DND-41 (cell line): ENCODE measurements around the gene SERPINH1.

ENCODE experiments used
- ATAC-seq: fragments of 200-7000 bp; cut with Tn5 transposase; 3 replicates; pipeline ENCODE4 v1.9.1; 2021; ENCODE audit warnings: low read depth; ENCODE audit not compliant: insufficient read depth
- DNase-seq: peaks from one replicate; pipeline ENCODE4 v3.0.0-alpha.2; 2020
- H2AFZ ChIP-seq: 2 replicates; pipeline ENCODE4 v1.6.0; 2012; ENCODE audit warnings: low read depth, low read length
- H3K27ac ChIP-seq: 2 replicates; pipeline ENCODE4 v1.5.1; 2012; ENCODE audit warnings: low read length, inconsistent platforms
- H3K27me3 ChIP-seq: fragments of 200-600 bp; sonication (generic); 2 replicates; pipeline ENCODE4 v1.6.0; 2012; ENCODE audit warnings: low read length, mild to moderate bottlenecking, inconsistent platforms; ENCODE audit not compliant: insufficient read depth, poor library complexity
- H3K36me3 ChIP-seq: 2 replicates; pipeline ENCODE4 v1.5.1; 2012; ENCODE audit warnings: low read length, inconsistent platforms; ENCODE audit not compliant: insufficient read depth
- H3K4me1 ChIP-seq: 2 replicates; pipeline ENCODE4 v1.5.1; 2012; ENCODE audit warnings: mild to moderate bottlenecking, low read length; ENCODE audit not compliant: insufficient read depth
- H3K4me2 ChIP-seq: 2 replicates; pipeline ENCODE4 v1.6.0; 2012; ENCODE audit warnings: mild to moderate bottlenecking, moderate library complexity, low read length, inconsistent platforms; ENCODE audit not compliant: insufficient read depth
- H3K4me3 ChIP-seq, 2 experiments: fragments of 200-600 bp in 1 of 2; shearing (Covaris generic) in 1 of 2; 2 replicates each; pipeline ENCODE4 v1.5.1; 2012 to 2016; ENCODE audit warnings: inconsistent platforms in 2 of 2, low read length in 2 of 2, mild to moderate bottlenecking in 2 of 2, low read depth in 1 of 2, moderate library complexity in 1 of 2
- H3K79me2 ChIP-seq: 2 replicates; pipeline ENCODE4 v1.6.0; 2012; ENCODE audit warnings: low read length, inconsistent platforms; ENCODE audit not compliant: insufficient read depth
- H3K9ac ChIP-seq: 2 replicates; pipeline ENCODE4 v1.6.0; 2012; ENCODE audit warnings: low read depth, mild to moderate bottlenecking, inconsistent platforms, low read length, moderate library complexity
- H3K9me3 ChIP-seq: 2 replicates; pipeline ENCODE4 v1.5.1; 2012; ENCODE audit warnings: low read length, moderate library complexity, mild to moderate bottlenecking, inconsistent platforms; ENCODE audit not compliant: insufficient read depth, severe bottlenecking
- H4K20me1 ChIP-seq: 2 replicates; pipeline ENCODE4 v1.6.0; 2012; ENCODE audit warnings: low read length; ENCODE audit not compliant: insufficient read depth
- EZH2 ChIP-seq: IDR thresholded peaks from 3 replicates; pipeline ENCODE4 v1.6.1; 2012; ENCODE audit warnings: borderline replicate concordance, low read depth, mild to moderate bottlenecking, moderate library complexity, low read length, inconsistent platforms; ENCODE audit not compliant: severe bottlenecking
- TF ChIP-seq, protein P1 (sequence below): IDR thresholded peaks from 2 replicates; pipeline ENCODE4 v1.5.1; 2012; ENCODE audit warnings: borderline replicate concordance, low read length, moderate library complexity, mild to moderate bottlenecking; ENCODE audit not compliant: poor library complexity, severe bottlenecking; ENCODE audit errors: extremely low read depth

Gene SERPINH1

DNA sequence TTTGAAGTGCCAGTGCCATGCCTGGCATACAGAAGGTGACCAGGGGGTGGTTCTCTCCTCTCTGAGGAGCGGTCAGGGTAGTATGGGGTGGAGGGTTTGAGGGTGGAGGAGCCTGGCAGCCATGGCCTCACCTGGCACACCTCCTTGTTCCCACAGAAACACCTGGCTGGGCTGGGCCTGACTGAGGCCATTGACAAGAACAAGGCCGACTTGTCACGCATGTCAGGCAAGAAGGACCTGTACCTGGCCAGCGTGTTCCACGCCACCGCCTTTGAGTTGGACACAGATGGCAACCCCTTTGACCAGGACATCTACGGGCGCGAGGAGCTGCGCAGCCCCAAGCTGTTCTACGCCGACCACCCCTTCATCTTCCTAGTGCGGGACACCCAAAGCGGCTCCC, 9.6 kb downstream of the SERPINH1 start:
- Histone ChIP-seq H3K79me2 (no peaks in the 10 kb centered on the region), H3K27ac (no peak overlapping the region), H3K4me3 (no peak overlapping the region), H3K4me1 (no peaks in the 10 kb centered on the region), H3K9me3 (no peaks in the 10 kb centered on the region), H3K27me3 (no peaks in the 10 kb centered on the region), H2AFZ (no peak overlapping the region), H3K9ac (no peak overlapping the region), H3K4me2 (no peak overlapping the region), H3K36me3 (peaks cover 58% of the 10 kb centered on the region), H4K20me1 (no peaks in the 10 kb centered on the region)
- DNase-seq, result no peak
- ATAC-seq, result no peak
- TF ChIP-seq, protein P1, sequence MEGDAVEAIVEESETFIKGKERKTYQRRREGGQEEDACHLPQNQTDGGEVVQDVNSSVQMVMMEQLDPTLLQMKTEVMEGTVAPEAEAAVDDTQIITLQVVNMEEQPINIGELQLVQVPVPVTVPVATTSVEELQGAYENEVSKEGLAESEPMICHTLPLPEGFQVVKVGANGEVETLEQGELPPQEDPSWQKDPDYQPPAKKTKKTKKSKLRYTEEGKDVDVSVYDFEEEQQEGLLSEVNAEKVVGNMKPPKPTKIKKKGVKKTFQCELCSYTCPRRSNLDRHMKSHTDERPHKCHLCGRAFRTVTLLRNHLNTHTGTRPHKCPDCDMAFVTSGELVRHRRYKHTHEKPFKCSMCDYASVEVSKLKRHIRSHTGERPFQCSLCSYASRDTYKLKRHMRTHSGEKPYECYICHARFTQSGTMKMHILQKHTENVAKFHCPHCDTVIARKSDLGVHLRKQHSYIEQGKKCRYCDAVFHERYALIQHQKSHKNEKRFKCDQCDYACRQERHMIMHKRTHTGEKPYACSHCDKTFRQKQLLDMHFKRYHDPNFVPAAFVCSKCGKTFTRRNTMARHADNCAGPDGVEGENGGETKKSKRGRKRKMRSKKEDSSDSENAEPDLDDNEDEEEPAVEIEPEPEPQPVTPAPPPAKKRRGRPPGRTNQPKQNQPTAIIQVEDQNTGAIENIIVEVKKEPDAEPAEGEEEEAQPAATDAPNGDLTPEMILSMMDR, result no peak
- no peak for TF ChIP-seq EZH2

DNA sequence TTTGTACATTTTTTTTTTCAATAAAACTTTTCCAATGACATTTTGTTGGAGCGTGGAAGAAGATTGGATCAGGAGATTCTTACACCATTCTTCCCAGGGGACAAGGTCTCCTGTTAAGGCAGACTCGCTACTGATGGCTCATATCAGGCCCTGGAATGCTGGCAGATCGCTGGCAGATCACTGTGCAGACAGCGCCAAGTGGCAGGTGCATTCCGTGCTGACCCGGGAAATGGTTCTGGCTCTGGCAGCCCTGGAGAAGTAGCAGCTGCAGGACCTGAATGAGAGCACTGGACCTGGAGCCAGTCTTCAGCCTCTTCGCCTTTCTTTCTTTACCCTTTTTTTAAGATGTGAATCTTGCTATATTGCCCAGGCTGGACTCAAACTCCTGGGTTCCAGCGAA, 10.7 kb downstream of the SERPINH1 start:
- H3K27ac ChIP-seq, result no peak overlapping the region
- DNase-seq (no peak), ATAC-seq (no peak)
- no peak overlapping the region for H3K9ac ChIP-seq
- no peak for TF ChIP-seq EZH2
- TF ChIP-seq, protein P1, result no peak
- no peak overlapping the region for H2AFZ ChIP-seq
- peaks cover 50% of the 10 kb centered on the region for H3K36me3 ChIP-seq
- H3K4me2 ChIP-seq, result no peak overlapping the region
- no peaks in the 10 kb centered on the region for H4K20me1 ChIP-seq
- no peaks in the 10 kb centered on the region for H3K79me2 ChIP-seq
- H3K4me1 ChIP-seq, result no peaks in the 10 kb centered on the region
- H3K4me3 ChIP-seq, result no peak overlapping the region
- H3K27me3 ChIP-seq, result no peaks in the 10 kb centered on the region
- no peaks in the 10 kb centered on the region for H3K9me3 ChIP-seq

DNA sequence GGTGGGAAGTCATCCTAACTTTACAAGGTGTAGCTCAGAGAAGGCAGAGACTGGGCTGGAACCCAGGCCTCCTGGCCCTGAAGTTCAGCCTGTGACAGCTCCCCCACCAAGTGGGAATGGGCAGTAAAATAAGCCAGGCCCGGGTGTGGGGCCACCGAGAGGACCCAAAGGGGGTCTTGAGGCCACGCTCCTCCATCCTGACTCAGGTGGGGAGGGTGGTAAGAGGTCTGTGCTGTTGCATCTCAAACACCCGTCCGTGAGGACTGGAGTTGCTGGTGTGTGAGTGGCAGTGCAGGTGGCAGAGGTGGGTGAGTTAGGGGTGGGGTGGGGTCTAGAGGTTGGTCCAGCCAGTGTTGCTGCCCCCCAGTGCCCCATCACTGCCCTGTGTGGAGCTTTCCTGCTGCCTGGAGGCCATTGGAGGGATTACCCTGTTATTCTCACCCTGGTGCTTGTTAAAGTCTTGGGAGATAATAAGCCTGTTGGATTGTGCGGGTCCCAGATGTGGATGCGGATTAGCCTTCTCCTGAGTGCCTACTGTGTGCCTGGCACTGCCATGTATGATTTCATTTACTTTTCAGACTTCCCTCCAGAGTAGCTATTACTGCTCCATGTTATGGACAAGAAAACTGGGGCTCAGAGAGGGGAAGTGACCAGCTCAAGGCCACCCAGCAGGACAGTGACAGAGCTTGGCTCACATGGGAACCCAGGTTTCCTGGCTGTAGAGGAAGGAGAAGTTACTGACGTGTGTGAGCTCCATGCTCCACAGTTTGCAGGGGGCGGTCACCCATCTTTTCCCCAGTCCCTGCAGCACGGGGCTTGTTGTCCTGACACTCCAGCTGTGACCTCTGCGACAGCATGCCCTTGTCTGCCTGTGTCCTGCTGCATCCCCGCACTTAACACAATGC, 12.9 kb downstream of the SERPINH1 start:
- DNase-seq, result no peak
- H3K27ac ChIP-seq, result no peak overlapping the region
- peaks cover 31% of the 10 kb centered on the region for H3K36me3 ChIP-seq
- H3K4me2 ChIP-seq, result no peak overlapping the region
- H2AFZ ChIP-seq, result no peak overlapping the region
- ATAC-seq, result no peak
- H3K4me1 ChIP-seq, result no peaks in the 10 kb centered on the region
- H3K27me3 ChIP-seq, result peaks cover 7% of the 10 kb centered on the region
- no peaks in the 10 kb centered on the region for H3K79me2 ChIP-seq
- H4K20me1 ChIP-seq, result no peaks in the 10 kb centered on the region
- H3K4me3 ChIP-seq, result no peak overlapping the region
- no peak overlapping the region for H3K9ac ChIP-seq
- H3K9me3 ChIP-seq, result no peaks in the 10 kb centered on the region
- TF ChIP-seq, protein P1, result peak; percentile 8
- TF ChIP-seq EZH2, result no peak
